ENCODE measurements around the gene SIPA1. TPM values are rescaled to one million over a fixed set of nuclear protein-coding genes. Genes with fewer than 3 reads are reported as not detected.

SIPA1 gene, protein sequence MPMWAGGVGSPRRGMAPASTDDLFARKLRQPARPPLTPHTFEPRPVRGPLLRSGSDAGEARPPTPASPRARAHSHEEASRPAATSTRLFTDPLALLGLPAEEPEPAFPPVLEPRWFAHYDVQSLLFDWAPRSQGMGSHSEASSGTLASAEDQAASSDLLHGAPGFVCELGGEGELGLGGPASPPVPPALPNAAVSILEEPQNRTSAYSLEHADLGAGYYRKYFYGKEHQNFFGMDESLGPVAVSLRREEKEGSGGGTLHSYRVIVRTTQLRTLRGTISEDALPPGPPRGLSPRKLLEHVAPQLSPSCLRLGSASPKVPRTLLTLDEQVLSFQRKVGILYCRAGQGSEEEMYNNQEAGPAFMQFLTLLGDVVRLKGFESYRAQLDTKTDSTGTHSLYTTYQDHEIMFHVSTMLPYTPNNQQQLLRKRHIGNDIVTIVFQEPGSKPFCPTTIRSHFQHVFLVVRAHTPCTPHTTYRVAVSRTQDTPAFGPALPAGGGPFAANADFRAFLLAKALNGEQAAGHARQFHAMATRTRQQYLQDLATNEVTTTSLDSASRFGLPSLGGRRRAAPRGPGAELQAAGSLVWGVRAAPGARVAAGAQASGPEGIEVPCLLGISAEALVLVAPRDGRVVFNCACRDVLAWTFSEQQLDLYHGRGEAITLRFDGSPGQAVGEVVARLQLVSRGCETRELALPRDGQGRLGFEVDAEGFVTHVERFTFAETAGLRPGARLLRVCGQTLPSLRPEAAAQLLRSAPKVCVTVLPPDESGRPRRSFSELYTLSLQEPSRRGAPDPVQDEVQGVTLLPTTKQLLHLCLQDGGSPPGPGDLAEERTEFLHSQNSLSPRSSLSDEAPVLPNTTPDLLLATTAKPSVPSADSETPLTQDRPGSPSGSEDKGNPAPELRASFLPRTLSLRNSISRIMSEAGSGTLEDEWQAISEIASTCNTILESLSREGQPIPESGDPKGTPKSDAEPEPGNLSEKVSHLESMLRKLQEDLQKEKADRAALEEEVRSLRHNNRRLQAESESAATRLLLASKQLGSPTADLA
- total RNA-seq (2021) = 63.3 to 71.7 TPM (median 65.4 TPM) in 3 replicates
- Bru-seq, nascent RNA = percentile 53 among the genes with signal in this experiment
- long read RNA-seq, experiment 1, transcript SIPA1-209 (16 exons, 3,521 nt) = major isoform, 38 of 146 reads
- long read RNA-seq, experiment 1, partial matches to known transcripts = 90 of 146 reads
- long read RNA-seq, experiment 1, other reads (novel, unspliced or antisense) = 15 of 146 reads
- long read RNA-seq, experiment 2, partial matches to known transcripts = 49 of 75 reads
- long read RNA-seq, experiment 2, other reads (novel, unspliced or antisense) = 20 of 75 reads
- long read RNA-seq, experiment 3 = 0 reads

DNA sequence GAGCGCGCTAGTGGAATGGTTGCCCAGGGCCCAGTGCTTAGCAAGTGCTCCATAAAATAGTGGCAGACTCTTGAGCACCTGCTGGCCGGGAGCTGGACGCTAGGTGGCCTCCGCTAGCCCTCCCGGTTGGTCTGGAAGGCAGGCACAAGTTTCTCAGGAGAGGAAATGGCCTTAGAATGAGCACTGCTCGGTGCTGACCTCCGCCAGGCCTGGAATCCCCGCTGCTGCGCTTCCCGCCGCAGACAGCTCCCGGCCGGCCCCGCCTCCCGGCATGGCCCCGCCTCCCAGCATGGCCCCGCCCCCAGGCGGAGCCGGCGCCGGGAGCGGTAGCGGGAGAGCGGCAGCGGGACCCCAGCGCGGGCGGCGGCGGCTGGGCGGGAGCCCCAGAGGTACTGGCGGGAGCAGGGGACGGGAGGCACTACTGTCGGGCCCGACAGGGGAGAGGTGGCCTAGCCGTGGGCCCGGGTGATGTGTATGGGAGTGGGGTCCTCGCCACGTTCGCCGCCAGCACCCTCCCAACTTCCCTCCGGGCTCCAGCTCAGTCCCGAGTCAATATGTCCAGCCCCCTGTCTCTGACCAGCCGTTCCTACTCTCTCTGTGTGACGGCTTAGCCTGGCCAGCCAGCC is at the start of gene SIPA1:
Gene SIPA1, plus strand, starts transcription at position 308 of the 626 bp plus-strand sequence. CDS start 2,821 bp downstream, outside the sequence.
- peak within 1 kb of the TSS; percentile 94 for H3K27ac Mint-ChIP-seq
- H3K4me1 Mint-ChIP-seq = peaks cover 23% of the 10 kb centered on the region
- peak; percentile 89 for DNase-seq (ENCODE audit: low spot score)
- H3K9me3 Mint-ChIP-seq = no peaks in the 10 kb centered on the region
- peaks cover 14% of the 10 kb centered on the region for H3K36me3 Mint-ChIP-seq
- ChIA-PET CTCF (interaction anchor here (0.6 to 2.6 kb wide), 42 partner anchors 9 to 949 kb away, joined by 3 to 36 read pairs (median 5); partner anchors contain the start of genes CCDC85B, FAM89B, FIBP and KAT5), POLR2A (interaction anchor here (0.6 to 2.1 kb wide), 15 partner anchors 9 to 1636 kb away, joined by 3 to 20 read pairs (median 6); partner anchors contain the start of genes CFL1, FAM89B, MUS81 and PCNX3)
- H3K27me3 Mint-ChIP-seq (ENCODE audit: low read depth) = no peaks in the 10 kb centered on the region
- ATAC-seq = peak; percentile 70
- peak within 1 kb of the TSS; percentile 81 for H3K4me3 Mint-ChIP-seq
- TF ChIP-seq FOXP1 (CRISPR knock-in tag; IDR thresholded peaks at IDR 0.05; ENCODE audit: borderline replicate concordance) (peak; percentile 64; the same call in 1 of the 2 replicates), ZNF232 (CRISPR knock-in tag; IDR thresholded peaks at IDR 0.05) (no peak), NFYB (CRISPR knock-in tag; conservative IDR thresholded peaks at IDR 0.05; ENCODE audit: low read depth) (no peak), SP1 (CRISPR knock-in tag; conservative IDR thresholded peaks at IDR 0.05) (peak; percentile 81), ZMAT4 (CRISPR knock-in tag; IDR thresholded peaks at IDR 0.05) (no peak), TCF7 (CRISPR knock-in tag; IDR thresholded peaks at IDR 0.05; ENCODE audit: low read depth) (no peak), ZNF416 (CRISPR knock-in tag; IDR thresholded peaks at IDR 0.05) (0 out of 2 replicates have a peak, but pooled peaks have one; percentile 11), NFATC4 (CRISPR knock-in tag; IDR thresholded peaks at IDR 0.05) (no peak), TEAD1 (CRISPR knock-in tag; IDR thresholded peaks at IDR 0.05) (no peak), GTF2I (CRISPR knock-in tag; conservative IDR thresholded peaks at IDR 0.05) (no peak), MLX (CRISPR knock-in tag; IDR thresholded peaks at IDR 0.05) (no peak), KAT7 (CRISPR knock-in tag; IDR thresholded peaks at IDR 0.05; ENCODE audit: borderline replicate concordance) (no peak)
- TF ChIP-seq, protein P1, sequence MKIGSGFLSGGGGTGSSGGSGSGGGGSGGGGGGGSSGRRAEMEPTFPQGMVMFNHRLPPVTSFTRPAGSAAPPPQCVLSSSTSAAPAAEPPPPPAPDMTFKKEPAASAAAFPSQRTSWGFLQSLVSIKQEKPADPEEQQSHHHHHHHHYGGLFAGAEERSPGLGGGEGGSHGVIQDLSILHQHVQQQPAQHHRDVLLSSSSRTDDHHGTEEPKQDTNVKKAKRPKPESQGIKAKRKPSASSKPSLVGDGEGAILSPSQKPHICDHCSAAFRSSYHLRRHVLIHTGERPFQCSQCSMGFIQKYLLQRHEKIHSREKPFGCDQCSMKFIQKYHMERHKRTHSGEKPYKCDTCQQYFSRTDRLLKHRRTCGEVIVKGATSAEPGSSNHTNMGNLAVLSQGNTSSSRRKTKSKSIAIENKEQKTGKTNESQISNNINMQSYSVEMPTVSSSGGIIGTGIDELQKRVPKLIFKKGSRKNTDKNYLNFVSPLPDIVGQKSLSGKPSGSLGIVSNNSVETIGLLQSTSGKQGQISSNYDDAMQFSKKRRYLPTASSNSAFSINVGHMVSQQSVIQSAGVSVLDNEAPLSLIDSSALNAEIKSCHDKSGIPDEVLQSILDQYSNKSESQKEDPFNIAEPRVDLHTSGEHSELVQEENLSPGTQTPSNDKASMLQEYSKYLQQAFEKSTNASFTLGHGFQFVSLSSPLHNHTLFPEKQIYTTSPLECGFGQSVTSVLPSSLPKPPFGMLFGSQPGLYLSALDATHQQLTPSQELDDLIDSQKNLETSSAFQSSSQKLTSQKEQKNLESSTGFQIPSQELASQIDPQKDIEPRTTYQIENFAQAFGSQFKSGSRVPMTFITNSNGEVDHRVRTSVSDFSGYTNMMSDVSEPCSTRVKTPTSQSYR (CRISPR knock-in tag; IDR thresholded peaks at IDR 0.05) = no peak
- TF ChIP-seq, protein P2, sequence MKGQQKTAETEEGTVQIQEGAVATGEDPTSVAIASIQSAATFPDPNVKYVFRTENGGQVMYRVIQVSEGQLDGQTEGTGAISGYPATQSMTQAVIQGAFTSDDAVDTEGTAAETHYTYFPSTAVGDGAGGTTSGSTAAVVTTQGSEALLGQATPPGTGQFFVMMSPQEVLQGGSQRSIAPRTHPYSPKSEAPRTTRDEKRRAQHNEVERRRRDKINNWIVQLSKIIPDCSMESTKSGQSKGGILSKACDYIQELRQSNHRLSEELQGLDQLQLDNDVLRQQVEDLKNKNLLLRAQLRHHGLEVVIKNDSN (CRISPR knock-in tag; IDR thresholded peaks at IDR 0.05) = no peak
- TF ChIP-seq, protein P3, sequence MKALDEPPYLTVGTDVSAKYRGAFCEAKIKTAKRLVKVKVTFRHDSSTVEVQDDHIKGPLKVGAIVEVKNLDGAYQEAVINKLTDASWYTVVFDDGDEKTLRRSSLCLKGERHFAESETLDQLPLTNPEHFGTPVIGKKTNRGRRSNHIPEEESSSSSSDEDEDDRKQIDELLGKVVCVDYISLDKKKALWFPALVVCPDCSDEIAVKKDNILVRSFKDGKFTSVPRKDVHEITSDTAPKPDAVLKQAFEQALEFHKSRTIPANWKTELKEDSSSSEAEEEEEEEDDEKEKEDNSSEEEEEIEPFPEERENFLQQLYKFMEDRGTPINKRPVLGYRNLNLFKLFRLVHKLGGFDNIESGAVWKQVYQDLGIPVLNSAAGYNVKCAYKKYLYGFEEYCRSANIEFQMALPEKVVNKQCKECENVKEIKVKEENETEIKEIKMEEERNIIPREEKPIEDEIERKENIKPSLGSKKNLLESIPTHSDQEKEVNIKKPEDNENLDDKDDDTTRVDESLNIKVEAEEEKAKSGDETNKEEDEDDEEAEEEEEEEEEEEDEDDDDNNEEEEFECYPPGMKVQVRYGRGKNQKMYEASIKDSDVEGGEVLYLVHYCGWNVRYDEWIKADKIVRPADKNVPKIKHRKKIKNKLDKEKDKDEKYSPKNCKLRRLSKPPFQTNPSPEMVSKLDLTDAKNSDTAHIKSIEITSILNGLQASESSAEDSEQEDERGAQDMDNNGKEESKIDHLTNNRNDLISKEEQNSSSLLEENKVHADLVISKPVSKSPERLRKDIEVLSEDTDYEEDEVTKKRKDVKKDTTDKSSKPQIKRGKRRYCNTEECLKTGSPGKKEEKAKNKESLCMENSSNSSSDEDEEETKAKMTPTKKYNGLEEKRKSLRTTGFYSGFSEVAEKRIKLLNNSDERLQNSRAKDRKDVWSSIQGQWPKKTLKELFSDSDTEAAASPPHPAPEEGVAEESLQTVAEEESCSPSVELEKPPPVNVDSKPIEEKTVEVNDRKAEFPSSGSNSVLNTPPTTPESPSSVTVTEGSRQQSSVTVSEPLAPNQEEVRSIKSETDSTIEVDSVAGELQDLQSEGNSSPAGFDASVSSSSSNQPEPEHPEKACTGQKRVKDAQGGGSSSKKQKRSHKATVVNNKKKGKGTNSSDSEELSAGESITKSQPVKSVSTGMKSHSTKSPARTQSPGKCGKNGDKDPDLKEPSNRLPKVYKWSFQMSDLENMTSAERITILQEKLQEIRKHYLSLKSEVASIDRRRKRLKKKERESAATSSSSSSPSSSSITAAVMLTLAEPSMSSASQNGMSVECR (CRISPR knock-in tag; IDR thresholded peaks at IDR 0.05; ENCODE audit: borderline replicate concordance) = peak; percentile 72
- TF ChIP-seq, protein P4, sequence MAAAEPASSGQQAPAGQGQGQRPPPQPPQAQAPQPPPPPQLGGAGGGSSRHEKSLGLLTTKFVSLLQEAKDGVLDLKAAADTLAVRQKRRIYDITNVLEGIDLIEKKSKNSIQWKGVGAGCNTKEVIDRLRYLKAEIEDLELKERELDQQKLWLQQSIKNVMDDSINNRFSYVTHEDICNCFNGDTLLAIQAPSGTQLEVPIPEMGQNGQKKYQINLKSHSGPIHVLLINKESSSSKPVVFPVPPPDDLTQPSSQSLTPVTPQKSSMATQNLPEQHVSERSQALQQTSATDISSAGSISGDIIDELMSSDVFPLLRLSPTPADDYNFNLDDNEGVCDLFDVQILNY (CRISPR knock-in tag; IDR thresholded peaks at IDR 0.05) = peak; percentile 92
- TF ChIP-seq, protein P5, sequence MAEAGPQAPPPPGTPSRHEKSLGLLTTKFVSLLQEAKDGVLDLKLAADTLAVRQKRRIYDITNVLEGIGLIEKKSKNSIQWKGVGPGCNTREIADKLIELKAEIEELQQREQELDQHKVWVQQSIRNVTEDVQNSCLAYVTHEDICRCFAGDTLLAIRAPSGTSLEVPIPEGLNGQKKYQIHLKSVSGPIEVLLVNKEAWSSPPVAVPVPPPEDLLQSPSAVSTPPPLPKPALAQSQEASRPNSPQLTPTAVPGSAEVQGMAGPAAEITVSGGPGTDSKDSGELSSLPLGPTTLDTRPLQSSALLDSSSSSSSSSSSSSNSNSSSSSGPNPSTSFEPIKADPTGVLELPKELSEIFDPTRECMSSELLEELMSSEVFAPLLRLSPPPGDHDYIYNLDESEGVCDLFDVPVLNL (CRISPR knock-in tag; IDR thresholded peaks at IDR 0.05; ENCODE audit: borderline replicate concordance, low read depth) = peak; percentile 59; the same call in 1 of the 2 replicates
- TF ChIP-seq, protein P6, sequence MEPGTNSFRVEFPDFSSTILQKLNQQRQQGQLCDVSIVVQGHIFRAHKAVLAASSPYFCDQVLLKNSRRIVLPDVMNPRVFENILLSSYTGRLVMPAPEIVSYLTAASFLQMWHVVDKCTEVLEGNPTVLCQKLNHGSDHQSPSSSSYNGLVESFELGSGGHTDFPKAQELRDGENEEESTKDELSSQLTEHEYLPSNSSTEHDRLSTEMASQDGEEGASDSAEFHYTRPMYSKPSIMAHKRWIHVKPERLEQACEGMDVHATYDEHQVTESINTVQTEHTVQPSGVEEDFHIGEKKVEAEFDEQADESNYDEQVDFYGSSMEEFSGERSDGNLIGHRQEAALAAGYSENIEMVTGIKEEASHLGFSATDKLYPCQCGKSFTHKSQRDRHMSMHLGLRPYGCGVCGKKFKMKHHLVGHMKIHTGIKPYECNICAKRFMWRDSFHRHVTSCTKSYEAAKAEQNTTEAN (CRISPR knock-in tag; IDR thresholded peaks at IDR 0.05) = peak; percentile 61; the same call in 1 of the 2 replicates

Measured in WTC11 (cell line).